NCI-H2029 treated with DMSO at 0.1 percent for 48 hours (cell line): ENCODE measurements around the gene PDE8A.
"Not testable (repeated sequence)": the region's sequence is repeated elsewhere in the genome, so short reads cannot be mapped to it uniquely, and the experiment has no call there.

Source experiments
- DNase-seq: peaks from one replicate; lab custom pipeline; 2025; lab: John Stamatoyannopoulos, UW

PDE8A gene

DNA sequence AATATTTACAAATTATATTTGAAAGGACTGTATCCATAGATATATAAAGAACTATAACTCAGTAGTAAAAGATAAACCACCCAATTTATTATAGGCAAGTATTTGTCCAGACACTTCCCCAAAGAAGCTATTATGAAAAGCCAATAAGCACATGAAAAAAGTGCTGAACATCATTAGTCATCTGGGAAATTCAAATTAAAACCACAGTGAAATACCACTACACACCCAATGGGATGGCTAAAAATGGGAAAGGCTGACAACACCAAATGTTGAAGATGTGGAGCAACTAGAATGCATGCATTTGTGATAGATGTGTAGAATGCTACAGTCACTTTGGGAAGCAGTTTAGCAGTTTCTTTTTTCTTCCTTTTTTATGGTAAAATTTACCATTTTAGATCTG lies 147.0 kb downstream of the PDE8A start:
- DNase-seq, result no peak

DNA sequence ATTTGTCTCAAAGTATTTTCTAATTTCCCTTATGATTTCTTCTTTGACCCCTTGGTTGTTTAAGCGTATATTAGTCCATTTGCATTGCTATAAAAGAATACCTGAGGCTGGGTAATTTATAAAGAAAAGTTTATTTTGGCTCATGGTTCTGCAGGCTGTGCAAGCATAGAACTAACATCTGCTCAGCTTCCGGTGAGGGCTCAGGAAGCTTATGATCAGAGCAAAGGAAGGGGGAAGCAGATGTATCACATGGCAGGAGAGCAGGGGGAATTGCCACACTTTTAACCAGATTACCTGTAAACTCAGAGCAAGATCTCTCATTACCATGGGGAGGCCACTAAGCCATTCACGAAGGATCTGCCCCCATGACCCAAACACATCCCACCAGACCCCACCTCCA lies 148.2 kb downstream of the PDE8A start:
- no peak for DNase-seq

DNA sequence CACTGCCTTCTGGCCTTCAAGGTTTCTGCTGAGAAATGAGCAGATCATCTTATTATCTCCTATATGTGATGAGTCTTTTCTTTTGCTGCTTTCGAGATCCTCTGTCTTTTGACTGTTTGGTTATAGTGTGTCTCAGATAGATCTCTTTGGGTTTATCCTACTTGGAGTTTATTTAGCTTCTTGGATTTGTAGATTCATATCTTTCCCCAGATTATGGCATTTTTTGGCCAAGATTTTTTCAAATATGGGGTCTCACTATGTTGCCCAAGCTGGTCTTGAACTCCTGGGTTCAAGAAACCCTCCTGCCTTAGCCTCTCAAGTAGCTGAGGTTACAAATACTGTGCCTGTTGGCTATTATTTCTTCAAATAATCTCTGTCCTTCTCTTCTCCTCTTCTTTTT lies 150.3 kb downstream of the PDE8A start:
- no peak for DNase-seq

DNA sequence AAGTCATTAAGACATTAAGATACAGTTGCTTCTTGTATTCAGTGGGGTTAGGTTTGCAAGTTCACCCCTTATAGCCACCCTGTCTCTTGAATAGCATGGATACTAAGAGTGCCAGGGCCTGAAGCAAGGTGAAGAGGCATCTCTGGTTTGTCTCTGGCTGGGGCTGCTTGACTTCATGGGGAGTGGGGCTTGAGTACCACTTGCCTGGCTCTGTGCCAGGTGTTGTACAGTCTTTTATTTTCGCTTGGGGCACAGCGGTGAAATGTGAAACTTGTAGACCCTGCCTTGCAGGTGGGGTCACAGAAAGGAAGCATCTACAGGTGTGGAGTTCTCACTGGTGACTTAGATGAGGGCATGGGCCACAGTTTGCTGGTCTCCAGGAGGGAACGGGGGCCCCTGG lies 152.1 kb downstream of the PDE8A start:
- no peak for DNase-seq

DNA sequence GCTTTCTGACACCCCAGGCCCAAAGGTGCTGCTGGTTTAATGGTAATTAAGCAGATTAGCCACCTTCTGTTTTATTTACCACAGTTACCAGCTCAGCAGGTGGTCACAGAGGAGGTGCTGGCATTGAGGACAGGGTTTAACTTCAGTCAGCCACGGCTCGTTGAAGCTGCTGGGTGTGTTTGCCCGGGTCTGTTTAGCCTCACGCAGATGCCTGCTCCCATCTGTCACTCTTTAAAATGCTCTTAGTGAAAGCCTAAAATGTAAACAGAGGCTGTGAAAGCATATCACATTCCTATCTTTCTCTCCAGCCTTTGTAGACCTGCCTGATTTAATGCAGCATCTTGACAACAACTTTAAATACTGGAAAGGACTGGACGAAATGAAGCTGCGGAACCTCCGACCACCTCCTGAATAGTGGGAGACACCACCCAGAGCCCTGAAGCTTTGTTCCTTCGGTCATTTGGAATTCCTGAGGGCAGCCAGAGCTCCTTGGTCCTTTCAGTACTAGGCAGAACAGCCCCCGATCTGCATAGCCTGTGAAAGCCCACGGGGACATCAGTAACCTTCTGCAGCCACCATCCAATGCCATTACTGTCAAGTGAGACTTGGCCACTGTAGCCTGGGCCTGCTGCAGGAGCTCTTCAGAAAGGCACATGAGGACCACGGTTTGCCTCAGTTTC lies 156.0 kb downstream of the PDE8A start:
- no peak for DNase-seq

DNA sequence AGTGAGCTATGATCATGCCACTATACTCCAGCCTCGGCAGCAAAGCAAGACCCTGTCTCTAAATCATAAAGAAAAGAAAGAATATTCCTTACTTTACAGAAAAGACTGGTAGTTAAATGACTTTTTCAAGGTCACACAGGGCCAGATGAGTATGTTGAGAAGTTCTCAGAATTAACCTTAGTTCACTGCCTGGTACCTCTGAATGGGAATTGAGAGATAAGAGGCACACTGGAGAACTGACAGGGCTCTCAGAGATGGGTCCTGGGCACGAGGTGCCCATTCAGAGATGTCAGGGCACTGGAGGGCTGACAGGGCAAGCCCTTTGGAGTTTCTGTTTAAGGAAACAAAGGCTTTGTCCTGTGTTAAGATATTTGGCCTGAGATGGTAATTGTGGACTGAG lies 157.7 kb downstream of the PDE8A start:
- no peak for DNase-seq

DNA sequence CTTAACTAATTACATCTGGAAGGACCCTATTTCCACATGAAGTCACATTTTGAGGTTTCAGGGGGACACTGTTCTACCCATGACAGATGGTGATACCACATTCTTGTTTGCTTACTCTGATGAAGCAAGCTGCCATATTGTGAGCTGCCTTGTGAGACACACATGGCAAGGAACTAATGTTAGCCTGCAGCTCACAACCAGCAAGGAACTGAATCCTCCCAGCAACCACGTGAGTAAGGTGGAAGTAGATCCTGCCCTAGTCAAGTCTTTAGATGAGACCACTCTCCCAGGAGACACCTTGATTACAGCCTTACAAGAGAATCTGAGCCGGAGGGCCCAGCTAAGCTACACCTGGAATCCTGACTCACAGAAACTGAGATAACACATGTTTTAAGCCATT lies 160.1 kb downstream of the PDE8A start:
- no peak for DNase-seq

DNA sequence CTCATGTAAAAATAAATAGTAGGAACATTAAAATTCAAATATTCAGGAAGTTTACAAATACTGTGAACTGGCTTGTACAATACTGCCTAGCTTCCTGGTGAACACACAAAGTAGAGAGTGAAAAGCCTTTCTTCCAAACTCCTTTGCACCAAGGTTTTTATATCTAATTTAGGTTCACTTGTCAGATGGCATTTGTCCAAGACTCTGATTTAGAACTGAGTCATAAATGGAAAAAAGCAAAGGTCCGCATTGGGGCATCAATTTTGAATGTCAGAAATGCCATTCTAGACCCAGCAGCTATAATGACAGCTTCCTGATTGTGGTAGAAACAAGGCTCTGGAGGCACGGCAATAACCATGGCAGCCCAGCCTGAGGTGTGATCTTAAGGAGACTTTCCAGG lies 160.7 kb downstream of the PDE8A start:
- no peak for DNase-seq

DNA sequence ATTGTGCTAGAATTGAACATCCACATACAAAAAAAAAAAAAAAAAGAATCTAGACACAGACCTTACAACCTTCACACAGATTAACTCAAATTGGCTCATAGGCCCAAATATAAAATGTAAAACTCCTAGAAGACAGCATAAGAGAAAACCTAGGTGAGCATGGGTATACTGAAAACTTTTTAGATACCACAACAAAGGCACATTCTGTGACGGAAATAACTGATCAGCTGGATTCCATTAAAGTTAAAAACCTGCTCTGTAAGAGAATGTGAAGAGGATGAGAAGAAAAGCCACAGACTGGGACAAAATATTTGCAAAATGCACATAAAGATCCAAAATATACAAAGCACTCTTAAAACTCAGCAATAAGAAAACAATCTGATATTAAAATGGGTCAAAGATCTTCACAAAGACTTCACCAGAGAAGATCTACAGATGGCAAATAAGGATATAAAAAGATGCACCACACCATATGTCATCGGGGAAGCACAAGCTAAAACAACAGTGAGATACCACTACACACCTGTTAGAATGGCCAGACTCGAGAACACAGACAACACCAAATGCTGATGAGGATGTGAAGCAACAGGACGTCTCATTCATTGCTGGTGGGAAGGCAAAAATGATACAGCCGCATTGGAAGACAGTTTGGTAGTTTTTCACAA lies 167.9 kb downstream of the PDE8A start:
- DNase-seq, result no peak

DNA sequence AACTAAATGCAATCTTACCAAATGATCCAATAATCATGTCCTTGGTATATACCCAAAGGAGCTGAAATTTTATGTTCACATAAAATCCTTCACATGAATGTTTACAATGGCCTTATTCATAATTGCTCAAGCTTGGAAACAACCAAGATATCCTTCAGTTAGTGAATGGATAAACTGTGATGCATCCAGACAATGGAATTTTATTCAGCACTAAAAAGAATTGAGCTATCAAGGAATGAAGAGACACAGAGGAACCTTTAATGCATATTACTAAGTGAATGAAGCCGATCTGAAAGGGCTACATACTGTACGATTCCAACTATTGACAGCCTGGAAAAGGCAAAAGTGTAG lies 168.4 kb downstream of the PDE8A start:
- no peak for DNase-seq

DNA sequence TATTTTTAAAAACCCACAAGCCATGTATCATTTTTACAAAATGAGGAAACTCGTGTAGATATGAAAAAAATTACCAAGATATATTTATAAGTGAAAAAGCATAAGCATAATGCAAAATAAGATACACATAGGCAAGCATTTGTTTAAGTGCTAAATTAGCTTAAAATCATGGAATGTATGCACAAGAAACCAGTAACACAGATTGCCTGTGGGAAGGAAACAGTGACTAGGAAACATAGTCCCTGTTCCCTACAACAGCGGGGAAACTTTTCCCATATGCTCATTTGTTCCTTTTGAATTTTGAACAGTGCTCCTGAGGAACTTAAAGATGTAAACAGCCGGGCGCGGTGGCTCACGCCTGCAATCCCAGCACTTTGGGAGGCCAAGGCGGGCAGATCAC lies 169.5 kb downstream of the PDE8A start:
- DNase-seq, result no peak

DNA sequence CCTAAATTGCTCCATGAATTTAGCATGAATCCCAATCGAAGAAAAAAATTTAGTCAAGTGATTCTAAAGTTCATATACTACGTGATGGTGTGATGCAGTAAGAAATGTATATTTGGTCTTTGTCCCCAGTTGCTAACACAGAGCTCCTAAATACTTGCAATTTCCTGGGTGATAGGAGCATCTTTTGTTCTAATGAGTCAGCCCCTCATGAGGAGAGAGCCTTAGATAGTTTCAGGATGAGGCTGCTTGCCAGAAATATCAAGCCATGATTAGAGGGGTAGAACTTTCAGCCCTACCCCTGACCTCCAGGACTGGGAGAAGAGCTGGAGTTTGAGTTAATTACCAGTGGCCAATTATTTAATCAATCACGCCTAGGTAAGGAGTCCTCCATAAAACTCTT lies 170.2 kb downstream of the PDE8A start:
- no peak for DNase-seq

DNA sequence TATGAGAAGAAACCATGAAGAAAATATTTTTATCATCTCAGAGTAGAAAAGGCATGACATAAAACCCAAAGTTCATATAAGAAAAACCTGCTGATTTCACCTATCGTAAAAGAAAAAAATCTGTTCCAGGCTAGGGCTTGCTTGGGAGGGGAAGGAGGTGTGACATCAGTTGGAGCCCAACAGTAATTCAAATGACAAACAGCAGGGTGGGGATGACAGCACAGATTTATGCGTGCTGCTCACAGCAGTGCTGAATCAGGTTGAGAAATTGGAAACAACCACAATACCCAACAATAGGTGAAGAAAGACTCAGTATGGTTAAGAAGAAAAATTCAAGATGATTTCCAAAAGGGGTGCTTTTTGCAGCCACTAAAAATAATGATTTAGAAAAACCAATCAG lies 172.4 kb downstream of the PDE8A start:
- no peak for DNase-seq

DNA sequence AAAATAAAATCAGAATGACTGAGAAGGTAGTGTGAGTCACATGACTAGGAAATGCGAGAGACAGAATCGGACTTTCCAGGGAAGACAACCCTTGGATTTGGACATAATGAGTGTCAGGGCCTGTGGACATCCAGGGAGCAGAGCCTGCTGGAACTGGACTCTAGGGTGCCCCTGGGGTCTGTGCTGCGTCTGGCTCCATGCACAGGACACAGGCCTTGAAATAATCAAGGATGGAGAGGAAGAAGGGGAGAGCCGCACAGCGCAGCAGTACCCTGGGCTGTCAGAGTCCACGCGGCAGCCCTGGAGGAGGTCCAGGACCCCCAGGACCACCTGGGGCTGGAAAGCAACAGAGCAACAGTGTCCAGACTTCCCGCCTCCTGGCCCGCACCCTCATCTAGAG lies 173.7 kb downstream of the PDE8A start:
- DNase-seq, result no peak

DNA sequence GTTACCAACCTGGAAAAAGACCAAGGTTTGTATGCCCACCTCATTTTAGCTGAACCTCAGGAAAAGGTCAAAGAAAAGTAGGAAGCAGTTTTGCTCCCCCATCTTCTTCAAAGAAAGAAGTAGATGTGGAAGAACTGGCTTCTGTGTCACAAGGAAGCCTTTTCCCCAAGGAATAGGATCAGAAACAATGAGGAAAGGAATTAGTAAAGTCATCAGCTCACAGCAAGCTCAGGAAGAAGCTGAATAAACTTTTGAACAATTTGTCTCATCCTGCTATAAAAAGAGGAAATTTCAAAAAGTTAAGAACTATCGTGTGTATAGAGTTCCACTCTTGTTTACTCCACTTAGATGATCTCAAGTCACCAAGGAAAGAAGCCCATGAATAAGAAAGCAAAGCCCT lies 174.2 kb downstream of the PDE8A start:
- no peak for DNase-seq

DNA sequence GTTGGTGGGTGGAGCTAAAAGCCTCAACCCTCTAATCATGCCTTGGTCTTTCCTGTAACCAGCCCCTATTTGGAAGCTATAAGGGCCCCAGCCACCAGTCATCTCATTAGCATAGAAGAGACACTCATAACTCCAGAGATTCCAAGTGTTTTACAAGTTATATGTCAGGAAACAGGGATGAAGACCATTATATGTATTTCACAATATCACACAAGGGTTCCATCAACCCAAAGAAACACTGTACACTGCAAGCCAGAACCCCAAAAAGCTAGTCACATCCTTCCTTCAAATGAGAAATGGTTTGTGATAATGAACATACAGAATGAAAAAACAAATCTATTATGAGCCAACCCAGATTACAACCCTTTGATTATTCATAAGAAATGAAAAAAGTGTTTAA lies 175.7 kb downstream of the PDE8A start:
- DNase-seq, result no peak

DNA sequence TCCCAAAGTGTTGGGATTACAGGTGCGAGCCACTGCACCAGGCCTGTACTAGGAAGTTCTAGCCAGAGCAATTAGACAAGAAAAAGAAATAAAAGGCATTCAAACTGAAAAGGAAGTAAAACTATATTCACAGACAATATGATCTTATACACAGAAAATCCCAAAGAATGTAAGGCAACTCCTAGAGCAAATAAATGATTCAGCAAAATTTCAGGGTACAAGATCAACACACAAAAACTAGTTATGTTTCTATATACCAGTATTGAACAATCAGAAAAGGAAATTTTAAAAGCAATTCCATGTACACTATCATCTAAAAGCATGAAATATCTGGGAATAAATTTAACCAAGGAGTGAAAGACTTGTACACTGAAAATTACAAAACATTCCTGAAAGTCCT lies 180.6 kb downstream of the PDE8A start:
- no peak for DNase-seq

DNA sequence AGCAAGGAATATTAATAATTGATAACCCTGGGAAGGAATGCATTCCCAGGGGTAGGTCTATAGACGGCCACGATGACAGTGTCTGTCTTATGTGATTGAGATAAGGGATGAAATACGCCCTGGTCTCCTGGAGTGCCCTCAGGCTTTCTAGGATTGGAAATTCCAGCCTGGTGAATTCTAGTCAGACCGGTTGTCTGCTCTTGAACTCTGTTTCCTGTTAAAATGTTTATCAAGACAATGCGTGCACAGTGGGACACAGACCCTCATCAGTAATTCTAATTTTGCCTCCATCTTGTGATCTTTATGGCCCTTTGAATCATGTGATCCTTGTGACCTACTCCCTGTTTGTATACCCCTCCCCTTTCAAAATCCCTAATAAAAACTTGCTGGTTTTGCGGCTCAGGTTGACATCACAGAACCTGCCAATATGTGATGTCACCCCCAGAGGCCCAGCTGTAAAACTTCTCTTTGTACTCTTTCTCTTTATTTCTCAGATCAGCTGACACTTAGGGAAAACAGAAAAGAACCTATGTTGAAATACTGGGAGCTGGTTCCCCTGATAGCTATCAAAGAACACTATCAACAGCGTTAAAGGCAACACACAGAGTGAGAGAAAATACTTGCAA lies 183.3 kb downstream of the PDE8A start:
- DNase-seq, result no peak

DNA sequence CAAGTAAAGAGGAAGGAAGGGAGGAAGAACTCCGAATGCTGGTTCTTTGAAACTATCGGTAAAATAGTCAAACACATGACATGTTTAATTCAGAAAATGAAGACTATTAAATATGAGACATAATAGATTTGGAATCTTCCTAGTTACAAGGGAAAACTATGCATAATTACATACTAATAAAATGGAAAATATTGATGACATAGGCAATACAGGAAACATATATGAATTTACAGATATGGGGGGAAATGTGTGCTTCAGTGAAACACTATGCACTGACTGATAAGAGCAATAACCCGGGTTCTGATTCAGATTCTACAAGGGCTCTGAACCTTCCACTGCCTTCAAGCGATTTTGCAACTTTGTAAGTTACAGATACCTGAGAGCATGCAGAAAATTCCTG lies 185.9 kb downstream of the PDE8A start:
- DNase-seq, result no peak

DNA sequence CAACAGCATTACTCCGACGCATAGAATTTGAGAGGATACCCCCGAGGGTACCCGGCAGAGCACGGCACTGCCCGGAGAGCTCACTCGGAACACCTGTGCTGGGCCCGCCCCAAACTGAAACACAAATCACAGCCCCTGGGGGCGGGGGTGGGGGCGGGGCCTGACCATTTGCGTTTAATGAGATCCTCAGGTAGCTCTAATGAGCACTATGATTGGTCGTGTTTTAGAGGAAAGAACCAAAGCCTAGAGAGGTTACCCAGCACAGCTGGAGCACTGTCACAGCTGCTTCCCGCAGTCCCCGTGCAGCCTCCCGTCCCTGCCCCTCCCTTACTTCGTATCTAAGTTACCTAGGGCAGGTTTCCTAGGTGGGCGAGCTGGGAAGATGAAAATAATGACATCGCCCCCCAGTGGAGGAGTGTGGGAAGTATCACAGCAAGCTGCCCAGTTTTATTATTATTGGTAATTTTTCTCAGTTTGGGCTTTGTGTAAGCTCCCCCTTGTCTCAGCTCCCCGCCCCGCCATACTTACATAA lies 187.1 kb downstream of the PDE8A start:
- DNase-seq, result no peak

DNA sequence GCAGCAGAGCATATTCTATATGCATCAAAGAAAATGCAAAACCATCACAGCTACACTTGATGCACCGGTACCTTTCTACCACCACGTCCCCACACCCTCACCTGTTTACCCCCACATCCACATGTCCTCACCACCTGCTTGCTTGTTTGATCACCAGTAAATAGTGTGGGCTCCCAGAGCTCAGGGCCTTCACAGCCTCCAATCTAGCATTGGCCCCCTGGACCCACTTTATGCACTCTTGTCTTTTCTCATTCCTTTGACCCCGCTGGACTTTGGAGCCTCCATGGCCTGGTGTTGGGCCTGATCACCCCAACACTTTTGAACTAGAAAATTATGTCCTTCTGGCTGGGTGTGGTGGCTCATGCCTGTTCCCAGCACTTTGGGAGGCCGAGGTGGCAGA lies 190.1 kb downstream of the PDE8A start:
- DNase-seq, result no peak

DNA sequence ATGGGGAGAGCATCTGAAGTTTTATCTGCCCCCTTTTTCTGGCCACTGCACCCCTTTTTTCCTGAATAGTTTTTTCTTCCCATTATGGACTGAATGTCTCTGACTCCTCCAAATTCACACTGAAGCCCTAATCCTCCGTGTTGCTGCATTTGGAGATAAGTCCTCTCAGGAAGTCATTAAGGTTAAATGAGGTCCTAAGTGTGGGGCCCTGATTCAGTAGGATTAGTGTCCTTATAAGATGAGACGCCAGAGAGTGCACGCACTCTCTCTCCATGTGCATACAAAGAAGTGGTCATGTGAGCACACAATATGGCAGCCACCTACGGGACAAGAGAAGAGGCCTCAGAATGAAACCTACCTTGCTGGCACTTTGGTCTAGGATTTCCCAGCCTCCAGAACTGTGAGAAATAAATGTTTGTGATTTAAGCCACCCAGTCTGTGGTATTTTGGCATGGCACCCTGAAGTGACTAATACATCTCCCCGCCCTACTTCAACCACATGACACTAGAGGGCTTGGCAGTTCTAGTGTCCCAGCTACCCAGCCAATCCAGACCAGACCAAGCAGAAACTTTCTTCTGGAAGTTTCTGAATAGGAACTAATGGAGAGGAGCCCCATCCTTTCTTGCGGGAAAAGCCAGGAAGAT lies 191.3 kb downstream of the PDE8A start:
- DNase-seq, result no peak

DNA sequence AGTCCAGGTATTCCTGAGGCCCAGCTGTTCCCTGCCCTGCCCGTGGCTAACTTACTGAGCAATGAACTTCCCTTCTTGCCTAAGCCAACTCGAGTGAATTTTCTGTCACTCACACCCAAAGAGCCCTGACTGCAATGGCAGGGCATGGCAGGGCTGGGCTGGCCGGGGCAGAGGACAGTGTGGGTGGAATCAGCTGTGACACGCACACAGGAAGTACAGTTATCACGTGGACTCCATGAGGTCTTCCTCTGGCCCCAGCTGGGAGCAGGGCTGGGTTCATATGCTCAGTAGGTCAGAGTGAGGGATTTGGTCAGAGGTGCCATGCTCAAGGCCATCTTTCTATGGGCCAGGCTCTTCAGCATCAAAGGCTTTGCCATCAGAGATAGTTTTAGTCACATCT lies 192.0 kb downstream of the PDE8A start:
- not testable (repeated sequence) for DNase-seq
